Heart left ventricle (tissue), 16 donors: ENCODE results near the gene WNT5A. TPM values are rescaled to one million over a fixed set of nuclear protein-coding genes. Genes with fewer than 3 reads are reported as not detected.

Experiments used
- ATAC-seq, 4 donors: fragments of 200-7000 bp; cut with Tn5 transposase; one replicate each; pipeline ENCODE4 v1.9.1; 2020 to 2022; ENCODE audit warnings: moderate library complexity in 4 of 4, mild to moderate bottlenecking in 3 of 4, moderate number of reproducible peaks in 1 of 4
- DNase-seq, 5 donors: peaks; one replicate each; pipeline ENCODE4 v3.0.0-alpha.2; 2020
- H3K27ac ChIP-seq, 12 donors: fragments of 200-600 bp; sonication (generic) in 4 of 12; one replicate each; pipeline versions ENCODE4 v1.5.0 to v1.8.0; 2016 to 2022; ENCODE audit warnings: mild to moderate bottlenecking in 2 of 12
- H3K27me3 ChIP-seq, 9 donors: fragments of 200-600 bp; sonication (generic) in 2 of 9; one replicate each; pipeline versions ENCODE4 v1.5.1 to v1.8.0; 2016 to 2022; ENCODE audit warnings: mild to moderate bottlenecking in 3 of 9
- H3K36me3 ChIP-seq, 9 donors: fragments of 200-600 bp; sonication (generic) in 2 of 9; one replicate each; pipeline versions ENCODE4 v1.5.0 to v1.8.0; 2018 to 2022; ENCODE audit warnings: mild to moderate bottlenecking in 2 of 9
- H3K4me1 ChIP-seq, 12 donors: fragments of 200-600 bp; sonication (generic) in 4 of 12; one replicate each; pipeline versions ENCODE4 v1.5.0 to v1.8.0; 2016 to 2022; ENCODE audit warnings: mild to moderate bottlenecking in 3 of 12
- H3K4me3 ChIP-seq, 12 donors: fragments of 200-600 bp; sonication (generic) in 4 of 12; one replicate each; pipeline versions ENCODE4 v1.5.0 to v1.8.0; 2017 to 2022; ENCODE audit warnings: mild to moderate bottlenecking in 9 of 12, moderate library complexity in 4 of 12
- H3K9me3 ChIP-seq, 12 donors: fragments of 200-600 bp; sonication (generic) in 4 of 12; one replicate each; pipeline versions ENCODE4 v1.5.0 to v1.8.0; 2016 to 2022; ENCODE audit warnings: mild to moderate bottlenecking in 1 of 12
- CTCF ChIP-seq, 12 donors: fragments of 200-600 bp; sonication (generic) in 4 of 12; IDR thresholded peaks; one replicate each; pipeline versions ENCODE4 v1.5.0 to v1.8.0; 2018 to 2022; ENCODE audit warnings: antibody characterized with exemption in 12 of 12, mild to moderate bottlenecking in 5 of 12
- POLR2A ChIP-seq, 2 donors: fragments of 450-650 bp; IDR thresholded peaks; one replicate each; pipeline ENCODE4 v1.6.1; 2017; ENCODE audit warnings: antibody characterized with exemption in 2 of 2, mild to moderate bottlenecking in 2 of 2, moderate library complexity in 2 of 2
- WGBS, 4 donors: extraction: QIAGEN DNeasy Blood & Tissue Kit in 2 of 4; methylation state at CpG; one replicate each; pipeline versions ENCODE4 v1.1.5 to v1.1.7; 2013 to 2018; 5-methylcytosine and 5-hydroxymethylcytosine counted together
- intact Hi-C, 10 donors: fragments of 100-400 bp; cut with DNase I; formaldehyde crosslinking; loops; one replicate each; pipeline versions ENCODE4 v1.11.1 to v1.14.2; 2022
- polyA plus RNA-seq, 2 donors: library from polyadenylated mRNA; stranded (reverse); fragments of 200-250 nt; gene quantifications; one replicate each; pipeline ENCODE4 v1.2.3, GENCODE V29; 2013
- total RNA-seq, 9 donors: library from RNA; depleted of rRNA in 2 of 9; stranded (reverse); fragments of >200 nt in 2 of 9; fragmentation: NEBNext Ultra II Directional in 3 of 9; extraction: Animal tissue kit (Norgen Biotek cat#: 25700) in 3 of 9; gene quantifications; one replicate each; pipeline versions ENCODE4 v1.1.0 to v1.2.4, GENCODE V29; 2016 to 2023
- donor health status: ischemic (EF 13 %, LVEDD 7.1; RV severe dilation, severe dysfunction).
- donor health status: healthy with polysubstance abuse.
- donor health status: DM: no; HTN: yes; CAD: no.
- donor health status: DM: no; HTN: no; CAD: no.
- donor health status: ischemic (EF 25% LVEDD 6.9; RV normal size, moderate dysfunction).
- donor health status: ischemic (EF 25% LVEDD 5.7; RV mildly dilated, moderate dysfunction).
- donor health status: healthy.
- donor health status: DM: yes; HTN: yes; CAD: no.
- donor health status: ischemic (EF 35%, LVEDD 5.7; RV mildly dilated, moderate dysfunction).
- donor health status: nonischemic (EF 11% LVEDD 7.7; RV severe dilation, severe dysfunction).
- donor health status: DM: yes; HTN: yes; CAD: no.
- donor health status: PGD.
- donor health status: ischemic (EF 29% LVEDD 5.4; RV normal size, mild dysfunction).
- donor health status: nonischemic (EF 23%, LVEDD 6.1; RV moderate dilation, normal function).

The WNT5A gene
- total and polyA plus RNA-seq, 11 donors = 0.35 to 7.4 (median 3.2) TPM

GRCh38 chr3:55492976-55493375 lies 5.9 kb upstream of the WNT5A start:
- Histone ChIP-seq H3K36me3 (no peaks in the 10 kb centered on the region), H3K4me3 (no peak overlapping the region), H3K9me3 (no peaks in the 10 kb centered on the region), H3K4me1 (peaks cover 0 to 17% (median 5%) of the 10 kb centered on the region in 12 donors), H3K27me3 (peaks cover 0 to 33% (median 8%) of the 10 kb centered on the region in 9 donors), H3K27ac (no peak overlapping the region)
- intact Hi-C loops = no loop called here
- DNase-seq (no peak), ATAC-seq (no peak)
- TF ChIP-seq POLR2A (IDR thresholded peaks at IDR 0.05) (no peak), CTCF (IDR thresholded peaks at IDR 0.05) (no peak)
- 75 to 82% (median 78%) methylated on average over 5 of the region's 5 CpGs for WGBS, 4 donors

GRCh38 chr3:55491296-55491816 lies 4.2 kb upstream of the WNT5A start:
- DNase-seq (no peak), ATAC-seq (no peak)
- H3K4me1 ChIP-seq = peaks cover 0 to 32% (median 5%) of the 10 kb centered on the region in 12 donors
- no peaks in the 10 kb centered on the region for H3K36me3 ChIP-seq
- H3K9me3 ChIP-seq = no peaks in the 10 kb centered on the region
- TF ChIP-seq POLR2A (IDR thresholded peaks at IDR 0.05) (no peak), CTCF (IDR thresholded peaks at IDR 0.05) (no peak)
- WGBS, 4 donors = 72 to 84% (median 74%) methylated on average over 7 of the region's 7 CpGs
- no peak overlapping the region for H3K4me3 ChIP-seq
- intact Hi-C loops = no loop called here
- H3K27ac ChIP-seq = no peak overlapping the region
- peaks cover 0 to 43% (median 8%) of the 10 kb centered on the region in 9 donors for H3K27me3 ChIP-seq

GRCh38 chr3:55490276-55490913 lies 3.3 kb upstream of the WNT5A start:
- Histone ChIP-seq H3K27me3 (peaks cover 0 to 51% (median 8%) of the 10 kb centered on the region in 9 donors), H3K36me3 (no peaks in the 10 kb centered on the region), H3K27ac (no peak overlapping the region), H3K4me3 (no peak overlapping the region), H3K9me3 (no peaks in the 10 kb centered on the region), H3K4me1 (peaks cover 0 to 41% (median 5%) of the 10 kb centered on the region in 12 donors)
- intact Hi-C loops = no loop called here
- 49 to 53% (median 51%) methylated on average over 3 of the region's 3 CpGs for WGBS, 4 donors
- TF ChIP-seq CTCF (IDR thresholded peaks at IDR 0.05) (no peak), POLR2A (IDR thresholded peaks at IDR 0.05) (no peak)
- DNase-seq (no peak), ATAC-seq (no peak)

GRCh38 chr3:55489798-55490132 lies 2.7 kb upstream of the WNT5A start:
- WGBS, 4 donors = 6 to 13% (median 8%) methylated on average over 17 of the region's 17 CpGs
- intact Hi-C loops = loop anchor here (5.0 to 10.0 kb wide), 10 partner anchors 83 to 765 kb away; no protein-coding TSS in a partner anchor
- H3K27me3 ChIP-seq = peaks cover 0 to 54% (median 8%) of the 10 kb centered on the region in 9 donors
- TF ChIP-seq CTCF (IDR thresholded peaks at IDR 0.05) (no peak), POLR2A (IDR thresholded peaks at IDR 0.05) (no peak)
- no peak for ATAC-seq
- H3K4me3 ChIP-seq = peak overlapping the region in 1 of 12 donors; percentile 8
- H3K27ac ChIP-seq = no peak overlapping the region
- H3K36me3 ChIP-seq = no peaks in the 10 kb centered on the region
- H3K9me3 ChIP-seq = no peaks in the 10 kb centered on the region
- peaks cover 0 to 47% (median 6%) of the 10 kb centered on the region in 12 donors for H3K4me1 ChIP-seq
- no peak for DNase-seq
